H1 (cell line): ENCODE data around the gene FGD5. TPM values are rescaled to one million over a fixed set of nuclear protein-coding genes. Genes with fewer than 3 reads are reported as not detected.

Source experiments
- CTCF ChIA-PET: fragments of 300-600 bp; sonication (Branson Sonifier 250); formaldehyde crosslinking; loops from one replicate; lab custom pipeline; 2021; ENCODE audit not compliant: partially characterized antibody; lab: Charles Lee
- POLR2A ChIA-PET: fragments of 300-600 bp; sonication (Branson Sonifier 250); formaldehyde crosslinking; loops from one replicate; lab custom pipeline; 2021; ENCODE audit warnings: inconsistent platforms; ENCODE audit not compliant: partially characterized antibody; lab: Charles Lee
- DNase-seq, 2 experiments: peaks; one replicate each; pipeline versions ENCODE4 v3.0.0 to v3.0.0-alpha.2; 2010 to 2022; ENCODE audit warnings: low spot score in 2 of 2, low read depth in 1 of 2, mixed read lengths in 1 of 2
- FAIRE-seq: peaks from 2 replicates; lab custom pipeline; 2011; peaks lifted over from hg19 to GRCh38; lab: Jason Lieb, UNC
- H2AFZ ChIP-seq: 2 replicates; pipeline ENCODE4 v1.8.1; 2012; ENCODE audit warnings: low read length, inconsistent platforms
- H2AK5ac ChIP-seq: 2 replicates; pipeline ENCODE4 v1.6.1; 2013; ENCODE audit warnings: low read depth, low read length
- H2BK120ac ChIP-seq: replicated peaks from 2 replicates; pipeline ENCODE3; 2013; ENCODE audit warnings: low read depth, low read length, inconsistent platforms
- H2BK12ac ChIP-seq: 2 replicates; pipeline ENCODE4 v1.6.1; 2013; ENCODE audit warnings: low read depth, low read length
- H2BK15ac ChIP-seq: 2 replicates; pipeline ENCODE4 v1.6.1; 2013; ENCODE audit warnings: low read length
- H2BK20ac ChIP-seq: 2 replicates; pipeline ENCODE4 v1.6.1; 2013; ENCODE audit warnings: low read length
- H2BK5ac ChIP-seq: 2 replicates; pipeline ENCODE4 v1.6.1; 2013; ENCODE audit warnings: low read depth, low read length
- H3K14ac ChIP-seq: 2 replicates; pipeline ENCODE4 v1.6.1; 2013; ENCODE audit warnings: inconsistent platforms; ENCODE audit not compliant: insufficient read length
- H3K18ac ChIP-seq: 2 replicates; pipeline ENCODE4 v1.6.1; 2013; ENCODE audit warnings: low read length; ENCODE audit errors: extremely low read depth
- H3K23ac ChIP-seq: 2 replicates; pipeline ENCODE4 v1.6.1; 2013; ENCODE audit warnings: inconsistent platforms; ENCODE audit not compliant: insufficient read length
- H3K23me2 ChIP-seq: 2 replicates; pipeline ENCODE4 v1.6.1; 2013; ENCODE audit warnings: low read depth, low read length
- H3K27ac ChIP-seq: 2 replicates; pipeline ENCODE4 v1.6.1; 2011; ENCODE audit warnings: low read depth, low read length, inconsistent platforms
- H3K27me3 ChIP-seq, 4 experiments: replicated peaks in 1 of 4; 1 replicate in 1 of 4; 2 replicates in 3 of 4; pipeline versions ENCODE4 v1.6.1 to v1.8.1; 2011 to 2013; ENCODE audit warnings: low read length in 3 of 4, mild to moderate bottlenecking in 3 of 4, inconsistent platforms in 2 of 4, mixed read lengths in 2 of 4, moderate library complexity in 1 of 4; ENCODE audit not compliant: control insufficient read depth in 3 of 4, insufficient read depth in 3 of 4; ENCODE audit errors: extremely low read depth in 1 of 4
- H3K36me3 ChIP-seq, 4 experiments: 2 replicates each; pipeline versions ENCODE4 v1.6.1 to v1.8.1; 2011 to 2013; ENCODE audit warnings: mild to moderate bottlenecking in 4 of 4, low read length in 3 of 4, moderate library complexity in 2 of 4, control low read depth in 1 of 4, inconsistent platforms in 1 of 4; ENCODE audit not compliant: insufficient read depth in 4 of 4, control insufficient read depth in 2 of 4
- H3K4ac ChIP-seq: replicated peaks from 2 replicates; pipeline ENCODE3; 2013; ENCODE audit warnings: low read length, low read depth, mixed read lengths, inconsistent platforms; ENCODE audit not compliant: insufficient read length
- H3K4me1 ChIP-seq, 4 experiments: replicated peaks in 1 of 4; 1 replicate in 1 of 4; 2 replicates in 3 of 4; pipeline versions ENCODE4 v1.6.1 to v1.8.1; 2011 to 2013; ENCODE audit warnings: low read length in 3 of 4, inconsistent platforms in 2 of 4, mixed read lengths in 1 of 4; ENCODE audit not compliant: insufficient read depth in 4 of 4, control insufficient read depth in 3 of 4
- H3K4me2 ChIP-seq, 2 experiments: 2 replicates each; pipeline versions ENCODE4 v1.6.1 to v1.8.1; 2011 to 2013; ENCODE audit warnings: low read depth in 2 of 2, low read length in 2 of 2, control low read depth in 1 of 2, inconsistent platforms in 1 of 2, mild to moderate bottlenecking in 1 of 2; ENCODE audit not compliant: insufficient read depth in 1 of 2
- H3K4me3 ChIP-seq, 4 experiments: fragments of 200-600, 300-600 bp in 1 of 4; sonication (generic), shearing (Covaris generic), sonication (Bioruptor Twin) in 1 of 4; 2 replicates each; pipeline versions ENCODE4 v1.5.1 to v1.8.1; 2011 to 2016; ENCODE audit warnings: low read length in 4 of 4, low read depth in 3 of 4, control low read depth in 2 of 4, inconsistent platforms in 2 of 4, mild to moderate bottlenecking in 2 of 4, mixed read lengths in 1 of 4, moderate library complexity in 1 of 4; ENCODE audit not compliant: insufficient read depth in 2 of 4; ENCODE audit errors: extremely low read depth in 1 of 4
- H3K56ac ChIP-seq: replicated peaks from 2 replicates; pipeline ENCODE3; 2013; ENCODE audit warnings: low read depth, mild to moderate bottlenecking, mixed read lengths, low read length, inconsistent platforms; ENCODE audit not compliant: insufficient read length
- H3K79me1 ChIP-seq: 2 replicates; pipeline ENCODE4 v1.6.1; 2013; ENCODE audit warnings: low read depth, low read length, control low read depth
- H3K79me2 ChIP-seq, 2 experiments: 2 replicates each; pipeline versions ENCODE4 v1.6.1 to v1.8.1; 2012 to 2013; ENCODE audit warnings: low read length in 2 of 2, mild to moderate bottlenecking in 2 of 2, inconsistent platforms in 1 of 2; ENCODE audit not compliant: insufficient read depth in 2 of 2, control insufficient read depth in 1 of 2
- H3K9ac ChIP-seq, 4 experiments: replicated peaks in 1 of 4; 1 replicate in 1 of 4; 2 replicates in 3 of 4; pipeline versions ENCODE4 v1.6.1 to v1.8.1; 2011 to 2013; ENCODE audit warnings: low read depth in 3 of 4, low read length in 3 of 4, control low read depth in 2 of 4, mild to moderate bottlenecking in 2 of 4, moderate library complexity in 2 of 4, inconsistent platforms in 1 of 4; ENCODE audit errors: extremely low read depth in 1 of 4
- H3K9me3 ChIP-seq, 2 experiments: 2 replicates each; pipeline versions ENCODE4 v1.6.1 to v1.8.1; 2012 to 2013; ENCODE audit warnings: mild to moderate bottlenecking in 2 of 2, moderate library complexity in 2 of 2, control low read depth in 1 of 2, inconsistent platforms in 1 of 2, low read depth in 1 of 2, low read length in 1 of 2, mixed read lengths in 1 of 2; ENCODE audit not compliant: insufficient read depth in 2 of 2
- H4K20me1 ChIP-seq, 2 experiments: replicated peaks in 1 of 2; 2 replicates each; pipeline versions ENCODE3 to v1.8.1; 2011 to 2013; ENCODE audit warnings: inconsistent platforms in 2 of 2, low read length in 2 of 2, mild to moderate bottlenecking in 1 of 2; ENCODE audit not compliant: insufficient read depth in 2 of 2, control insufficient read depth in 1 of 2
- H4K5ac ChIP-seq: 2 replicates; pipeline ENCODE4 v1.6.1; 2013; ENCODE audit warnings: low read length, low read depth, mixed read lengths, inconsistent platforms; ENCODE audit not compliant: insufficient read length
- H4K8ac ChIP-seq: 2 replicates; pipeline ENCODE4 v1.8.0; 2013; ENCODE audit warnings: mild to moderate bottlenecking, moderate library complexity, low read length, inconsistent platforms; ENCODE audit not compliant: insufficient read depth; ENCODE audit errors: extremely low read depth
- H4K91ac ChIP-seq: replicated peaks from 2 replicates; pipeline ENCODE3; 2013; ENCODE audit warnings: low read length, mixed read lengths, inconsistent platforms; ENCODE audit not compliant: insufficient read length
- CBX5 ChIP-seq: fragments of 300-800, 300-1000 bp; sonication (generic); IDR thresholded peaks from 2 replicates; pipeline ENCODE4 v1.7.1; 2016; ENCODE audit warnings: antibody characterized with exemption, low read length, low read depth
- FOSL1 ChIP-seq: IDR thresholded peaks from 2 replicates; pipeline ENCODE4 v1.6.1; 2011; ENCODE audit warnings: mild to moderate bottlenecking, low read depth, low read length, moderate library complexity; ENCODE audit not compliant: insufficient read depth
- ZNF274 ChIP-seq: IDR thresholded peaks from 2 replicates; pipeline ENCODE4 v1.7.0; 2012; ENCODE audit warnings: low read length, borderline replicate concordance; ENCODE audit errors: extremely low read depth
- WGBS, 2 experiments: shearing (Covaris generic) in 1 of 2; methylation state at CpG; one replicate each; pipeline versions ENCODE4 v1.1.6 to v1.1.7; 2013 to 2015; ENCODE audit warnings: low lambda C conversion rate in 2 of 2, mixed read lengths in 2 of 2, inconsistent platforms in 1 of 2, low coverage in 1 of 2, missing lambda C conversion rate in 1 of 2; ENCODE audit not compliant: insufficient replicate concordance in 2 of 2, insufficient coverage in 1 of 2, insufficient read length in 1 of 2; ENCODE audit errors: extremely low coverage in 1 of 2, missing lambda C conversion rate in 1 of 2; 5-methylcytosine and 5-hydroxymethylcytosine counted together
- polyA plus RNA-seq, 7 experiments: library from polyadenylated mRNA; depleted of rRNA in 3 of 7; stranded (reverse) in 5 of 7; unstranded in 2 of 7; fragments of >200 nt in 5 of 7; fragments of 200-250 nt in 2 of 7; gene quantifications; 1 replicate in 5 of 7; 2 replicates in 1 of 7; 4 replicates in 1 of 7; pipeline versions ENCODE4 v1.2.1 to v1.2.3, GENCODE V29; 2011 to 2013; ENCODE audit warnings: missing spikeins in 2 of 7, mixed read lengths in 2 of 7
- total RNA-seq: library from RNA; stranded (reverse); fragmentation: NEBNext Ultra II Directional; extraction: Animal tissue kit (Norgen Biotek cat#: 25700); gene quantifications from 2 replicates; pipeline ENCODE4 v1.2.1, GENCODE V29; 2021

FGD5 gene
- total and polyA plus RNA-seq, 2 of the 8 experiments (the other 6 are each of a cell fraction or from before 2014, with no cell fraction given), result 4.7 to 14.3 TPM

DNA sequence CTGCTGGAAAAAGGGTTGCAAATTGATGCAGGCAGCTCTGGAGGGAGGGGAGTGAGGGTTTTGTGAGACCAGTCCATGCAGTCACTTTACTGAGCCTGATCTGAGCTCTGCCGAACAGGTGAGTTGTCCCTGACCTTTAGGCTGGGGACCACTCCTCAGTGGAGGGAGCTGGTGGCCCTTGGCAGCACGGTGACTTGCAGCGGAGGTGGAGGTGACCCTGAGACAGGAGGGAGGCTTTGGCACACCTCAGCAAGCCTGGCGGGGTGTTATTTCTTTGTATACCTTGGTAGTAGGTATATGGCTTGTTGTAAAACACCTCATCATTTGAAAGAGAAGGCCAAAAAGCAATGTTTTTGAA is 43.5 kb downstream of the FGD5 start:
- CTCF ChIA-PET, result interaction anchor here (0.7 to 4.9 kb wide), 22 partner anchors 9 to 189 kb away, joined by 3 to 54 read pairs (median 8); no protein-coding TSS in a partner anchor
- POLR2A ChIA-PET, result interaction anchor here (1.3 to 1.6 kb wide), 2 partner anchors 9 to 51 kb away, joined by 3 read pairs; no protein-coding TSS in a partner anchor
- Histone ChIP-seq H3K23me2 (no peaks in the 10 kb centered on the region; the same call in 1 of the 2 replicates), H3K27me3 (no peaks in the 10 kb centered on the region), H3K79me1 (no peaks in the 10 kb centered on the region), H3K9me3 (no peaks in the 10 kb centered on the region), H3K27ac (no peak overlapping the region), H3K4me3 (no peak overlapping the region), H3K56ac (no peak overlapping the region), H2AK5ac (peak overlapping the region; percentile 44; the same call in 1 of the 2 replicates), H3K36me3 (no peaks in the 10 kb centered on the region), H3K23ac (no peak overlapping the region), H2BK120ac (no peak overlapping the region), H4K8ac (no peak overlapping the region), H3K14ac (no peak overlapping the region), H3K4ac (no peak overlapping the region), H3K18ac (no peak overlapping the region), H3K9ac (no peak overlapping the region), H2BK12ac (no peak overlapping the region), H2BK15ac (no peak overlapping the region), H3K4me1 (peaks cover 4 to 16% (median 13%) of the 10 kb centered on the region in 4 experiments), H3K4me2 (no peak overlapping the region), H2BK5ac (no peak overlapping the region; the same call in 1 of the 2 replicates), H4K20me1 (no peaks in the 10 kb centered on the region), H4K91ac (no peak overlapping the region), H3K79me2 (no peaks in the 10 kb centered on the region), H2AFZ (no peak overlapping the region), H2BK20ac (0 out of 2 replicates have a peak overlapping the region, but pooled peaks have one; percentile 62), H4K5ac (no peak overlapping the region)
- DNase-seq (no peak), FAIRE-seq (no peak)
- 82% methylated on average over 4 of the region's 4 CpGs; no CpG with 5 or more reads in 1 of the 2 experiments for WGBS, 2 experiments
- no peak for TF ChIP-seq CBX5
- TF ChIP-seq ZNF274, result no peak
- no peak for TF ChIP-seq FOSL1
